IPS-18a (cell line): ENCODE results near the gene MLLT10.

Source experiments
- H3K27ac ChIP-seq: one replicate; pipeline ENCODE4 v1.5.1; 2013; ENCODE audit warnings: low read length
- H3K27me3 ChIP-seq: one replicate; pipeline ENCODE4 v1.6.1; 2013; ENCODE audit warnings: mild to moderate bottlenecking, low read length; ENCODE audit not compliant: control insufficient read depth, insufficient read depth
- H3K36me3 ChIP-seq: one replicate; pipeline ENCODE4 v1.6.1; 2013; ENCODE audit warnings: low read depth, low read length; ENCODE audit not compliant: control insufficient read depth
- H3K4me1 ChIP-seq: one replicate; pipeline ENCODE4 v1.6.1; 2013; ENCODE audit warnings: low read depth, low read length; ENCODE audit not compliant: control insufficient read depth
- H3K4me3 ChIP-seq: one replicate; pipeline ENCODE4 v1.5.1; 2013; ENCODE audit warnings: low read length
- H3K9ac ChIP-seq: one replicate; pipeline ENCODE4 v1.6.1; 2013; ENCODE audit warnings: mild to moderate bottlenecking, low read length, moderate library complexity
- H3K9me3 ChIP-seq: one replicate; pipeline ENCODE4 v1.6.1; 2013; ENCODE audit warnings: low read depth, low read length; ENCODE audit not compliant: control insufficient read depth

Gene MLLT10

DNA sequence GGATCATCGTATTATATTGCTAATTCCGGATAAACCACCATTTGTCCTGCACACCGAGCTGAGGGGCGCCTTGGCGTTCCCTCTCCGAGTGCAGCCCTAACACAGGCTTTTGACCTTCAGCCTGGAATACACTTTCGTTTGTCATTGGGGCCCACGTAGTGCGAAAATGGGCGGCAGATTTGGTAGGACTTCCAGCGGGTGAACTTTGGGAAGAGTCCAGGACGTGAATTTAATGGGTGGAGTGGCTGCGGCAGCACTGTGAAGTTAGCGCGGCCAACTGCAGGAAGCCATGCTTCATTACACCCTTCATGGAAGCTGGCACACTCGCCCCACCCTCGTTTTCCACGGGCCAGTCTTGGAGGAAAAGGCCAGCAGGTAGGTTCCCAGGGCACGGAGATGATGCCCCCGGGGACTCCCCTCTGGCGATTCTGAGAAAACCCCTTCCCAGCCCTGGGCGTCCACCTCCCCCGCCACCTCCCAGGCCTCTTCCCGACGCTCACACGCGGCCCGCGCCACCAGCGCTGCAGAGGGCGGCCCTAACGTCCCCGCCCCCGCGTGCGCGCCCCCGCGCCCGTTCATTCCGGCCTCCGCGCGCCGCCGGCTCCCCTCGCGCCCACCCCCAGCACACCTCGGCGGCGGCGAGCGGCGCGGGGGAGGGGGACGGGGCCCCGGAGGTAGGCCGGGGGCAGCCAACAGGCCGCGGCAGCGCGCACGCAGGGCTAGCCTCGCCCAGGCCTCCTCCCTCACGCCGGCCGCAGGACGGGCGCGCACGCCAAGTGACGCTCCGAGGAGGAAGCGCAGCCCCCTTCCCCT lies at the start of gene MLLT10:
MLLT10 (plus strand) TSS at position 766 of the 813 bp plus-strand sequence. CDS start 413 bp downstream, outside the sequence.
- Histone ChIP-seq H3K4me3 (peak within 1 kb of the TSS; percentile 80), H3K4me1 (peaks cover 40% of the 10 kb centered on the region), H3K9ac (peak within 1 kb of the TSS; percentile 78), H3K36me3 (peaks cover 4% of the 10 kb centered on the region), H3K27me3 (no peaks in the 10 kb centered on the region), H3K9me3 (no peaks in the 10 kb centered on the region), H3K27ac (peak within 1 kb of the TSS; percentile 92)

DNA sequence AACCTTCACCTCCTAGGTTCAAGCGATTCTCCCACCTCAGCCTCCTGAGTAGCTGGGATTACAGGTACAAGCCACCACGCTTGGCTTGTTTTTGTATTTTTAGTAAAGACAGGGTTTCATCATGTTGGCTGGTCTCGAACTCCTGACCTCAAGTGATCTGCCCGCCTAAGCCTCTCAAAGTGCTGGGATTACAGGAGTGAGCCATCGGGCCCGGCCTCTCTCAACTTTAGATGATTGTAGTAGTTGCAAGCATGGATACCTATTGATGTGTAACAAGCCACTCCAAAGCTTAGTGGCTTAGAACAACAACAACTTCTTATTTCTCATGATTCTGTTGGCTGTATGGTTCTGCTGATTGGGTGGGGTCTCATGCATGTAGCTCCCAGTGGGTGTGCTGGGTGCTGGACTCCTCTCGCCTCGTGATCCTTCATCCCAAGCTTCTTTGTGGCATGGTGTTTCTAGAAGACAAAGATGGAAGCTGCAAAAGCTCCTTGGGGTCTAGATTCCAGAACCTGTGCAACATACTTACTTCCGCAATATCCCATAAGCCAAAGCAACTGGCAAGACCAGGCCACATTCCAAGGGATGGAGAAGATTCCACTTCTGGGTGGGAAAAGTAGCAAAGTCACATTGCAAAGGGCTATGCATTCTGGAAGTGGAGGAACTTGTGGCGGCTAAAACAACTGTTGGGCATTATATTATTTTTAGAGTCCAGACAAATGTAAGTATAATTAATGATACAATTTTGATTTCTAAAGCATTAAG lies 46.4 kb upstream of the MLLT10 start:
- Histone ChIP-seq H3K9ac (no peak overlapping the region), H3K27me3 (no peaks in the 10 kb centered on the region), H3K4me3 (no peak overlapping the region), H3K27ac (no peak overlapping the region), H3K36me3 (no peaks in the 10 kb centered on the region), H3K9me3 (no peaks in the 10 kb centered on the region), H3K4me1 (no peaks in the 10 kb centered on the region)

DNA sequence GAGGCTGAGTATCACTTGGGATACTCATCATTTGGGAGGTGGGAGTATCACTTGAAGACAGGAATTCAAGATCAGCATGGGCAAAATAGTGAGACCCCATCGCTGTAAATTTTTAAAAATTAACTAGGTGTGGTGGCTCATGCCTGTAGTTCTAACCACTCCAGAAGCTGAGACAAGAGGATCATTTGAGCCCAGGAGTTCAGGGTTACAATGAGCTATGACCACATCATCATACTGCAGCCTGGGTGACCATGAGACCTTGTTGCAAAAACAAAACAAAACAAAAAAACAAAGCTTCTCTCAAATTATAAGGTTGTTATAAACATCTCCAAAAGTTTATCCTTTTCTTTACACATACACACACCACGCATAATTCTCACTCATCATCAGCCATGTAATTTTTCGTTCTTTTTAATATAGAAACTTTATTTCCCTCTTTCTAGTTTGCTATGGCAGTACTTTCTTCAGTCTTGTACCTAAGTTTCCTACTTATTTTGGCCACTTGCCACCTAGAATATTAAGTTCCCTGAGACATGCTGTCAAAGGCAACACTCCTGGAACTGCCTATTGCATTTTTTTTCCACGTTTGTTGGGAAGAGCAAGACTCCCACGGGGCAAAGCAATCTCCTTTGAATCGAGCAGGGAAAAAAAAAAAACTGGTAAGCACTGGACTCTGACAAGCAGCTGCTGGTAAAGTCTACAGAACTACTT lies 45.6 kb upstream of the MLLT10 start:
- H3K27me3 ChIP-seq = no peaks in the 10 kb centered on the region
- H3K9me3 ChIP-seq = no peaks in the 10 kb centered on the region
- no peak overlapping the region for H3K4me3 ChIP-seq
- H3K36me3 ChIP-seq = no peaks in the 10 kb centered on the region
- no peaks in the 10 kb centered on the region for H3K4me1 ChIP-seq
- H3K27ac ChIP-seq = no peak overlapping the region
- no peak overlapping the region for H3K9ac ChIP-seq

DNA sequence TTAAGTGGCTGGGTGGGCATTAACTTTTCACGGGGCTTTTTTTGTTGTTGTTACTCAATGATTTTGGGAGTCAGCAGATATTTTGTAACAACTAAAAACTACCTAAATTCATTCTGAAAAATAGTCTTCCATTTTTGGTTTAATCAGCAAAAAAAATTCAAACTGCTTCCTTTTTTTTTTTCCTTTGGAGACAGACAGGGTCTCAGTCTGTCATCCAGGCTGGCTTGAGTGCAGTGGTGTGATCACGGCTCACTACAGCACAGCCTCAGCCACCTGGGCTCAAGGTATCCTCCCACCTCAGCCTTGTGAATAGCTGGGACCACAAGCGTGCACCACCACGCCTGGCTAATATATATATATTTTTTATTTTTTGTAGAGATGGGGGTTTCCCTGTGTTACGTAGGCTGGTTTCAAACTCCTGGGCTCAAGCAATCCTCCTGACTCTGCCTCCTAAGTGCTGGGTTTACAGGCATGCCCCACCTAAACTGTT lies 45.0 kb upstream of the MLLT10 start:
- H3K4me3 ChIP-seq = no peak overlapping the region
- no peaks in the 10 kb centered on the region for H3K27me3 ChIP-seq
- no peak overlapping the region for H3K27ac ChIP-seq
- no peak overlapping the region for H3K9ac ChIP-seq
- no peaks in the 10 kb centered on the region for H3K4me1 ChIP-seq
- no peaks in the 10 kb centered on the region for H3K9me3 ChIP-seq
- H3K36me3 ChIP-seq = no peaks in the 10 kb centered on the region

DNA sequence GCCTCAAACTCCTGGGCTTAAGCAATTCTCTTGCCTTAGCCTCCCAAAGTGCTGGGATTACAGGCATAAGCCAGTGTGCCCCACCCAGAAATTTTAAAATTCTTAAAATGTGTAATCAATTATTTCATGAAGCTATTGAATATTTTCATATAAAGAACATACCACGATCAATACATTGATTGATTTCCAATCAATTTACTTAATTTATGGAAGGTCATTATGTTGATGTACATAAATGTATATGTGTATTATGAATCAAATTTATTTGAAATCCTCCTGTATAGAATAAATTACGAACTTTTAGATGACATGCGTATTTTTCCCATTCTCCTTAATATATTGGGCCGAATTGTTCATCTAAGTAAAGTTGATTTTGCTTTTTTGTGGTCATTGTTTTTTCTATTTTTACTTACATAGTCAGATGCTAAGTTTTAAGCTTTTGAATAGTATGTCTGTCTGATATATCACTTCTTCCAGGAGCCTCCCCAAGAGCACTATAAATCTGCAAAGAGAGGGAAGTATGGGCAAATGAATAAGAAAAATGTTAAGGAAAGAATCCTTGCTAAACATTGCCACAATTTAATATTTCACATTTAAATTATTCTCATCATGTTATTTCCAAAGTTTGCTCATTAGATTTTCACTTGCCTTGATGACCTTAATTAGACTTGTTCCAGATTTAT lies 43.9 kb upstream of the MLLT10 start:
- Histone ChIP-seq H3K36me3 (no peaks in the 10 kb centered on the region), H3K4me3 (no peak overlapping the region), H3K4me1 (no peaks in the 10 kb centered on the region), H3K27ac (no peak overlapping the region), H3K9ac (no peak overlapping the region), H3K27me3 (no peaks in the 10 kb centered on the region), H3K9me3 (no peaks in the 10 kb centered on the region)

DNA sequence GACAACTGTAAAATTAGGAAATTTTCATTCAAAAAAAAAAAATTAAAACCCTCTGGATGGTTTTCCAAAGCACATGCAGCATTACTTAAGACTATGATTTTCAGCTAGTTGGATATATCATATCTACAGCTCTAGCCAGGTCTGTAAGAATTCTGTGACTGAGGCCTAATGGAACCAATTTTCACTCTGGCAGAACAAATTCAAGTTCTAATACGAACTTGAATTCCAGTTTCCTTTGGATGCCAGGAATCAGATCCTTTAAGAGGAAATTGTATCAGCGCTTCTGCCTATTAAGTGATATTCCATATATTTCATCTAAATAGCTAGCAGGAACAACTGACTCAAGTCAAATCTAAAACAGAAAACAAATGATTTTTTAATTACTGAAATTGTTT lies 43.3 kb upstream of the MLLT10 start:
- Histone ChIP-seq H3K27ac (no peak overlapping the region), H3K36me3 (no peaks in the 10 kb centered on the region), H3K9me3 (no peaks in the 10 kb centered on the region), H3K4me1 (no peaks in the 10 kb centered on the region), H3K4me3 (no peak overlapping the region), H3K9ac (no peak overlapping the region), H3K27me3 (no peaks in the 10 kb centered on the region)

DNA sequence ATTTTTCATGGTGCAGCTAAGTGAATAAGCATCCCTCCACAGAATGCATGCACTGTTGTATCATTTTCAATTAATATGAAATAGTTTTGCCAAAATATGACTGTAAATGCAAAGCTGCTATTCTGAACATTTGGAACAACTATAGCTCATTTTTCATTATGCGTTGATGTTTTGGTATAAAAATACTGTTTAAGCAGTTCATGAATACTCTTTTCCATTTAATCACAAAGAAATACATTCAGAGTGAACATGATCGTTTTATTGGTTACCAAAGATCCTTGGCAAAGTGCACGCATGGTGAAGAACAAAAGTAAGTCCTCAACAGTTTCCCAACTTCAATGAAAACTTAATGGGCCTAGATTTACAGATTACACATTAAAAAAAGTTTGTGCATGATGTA lies 41.6 kb upstream of the MLLT10 start:
- Histone ChIP-seq H3K4me3 (no peak overlapping the region), H3K4me1 (peaks cover under 1% of the 10 kb centered on the region), H3K36me3 (no peaks in the 10 kb centered on the region), H3K9me3 (no peaks in the 10 kb centered on the region), H3K9ac (no peak overlapping the region), H3K27me3 (peaks cover 2% of the 10 kb centered on the region), H3K27ac (no peak overlapping the region)

DNA sequence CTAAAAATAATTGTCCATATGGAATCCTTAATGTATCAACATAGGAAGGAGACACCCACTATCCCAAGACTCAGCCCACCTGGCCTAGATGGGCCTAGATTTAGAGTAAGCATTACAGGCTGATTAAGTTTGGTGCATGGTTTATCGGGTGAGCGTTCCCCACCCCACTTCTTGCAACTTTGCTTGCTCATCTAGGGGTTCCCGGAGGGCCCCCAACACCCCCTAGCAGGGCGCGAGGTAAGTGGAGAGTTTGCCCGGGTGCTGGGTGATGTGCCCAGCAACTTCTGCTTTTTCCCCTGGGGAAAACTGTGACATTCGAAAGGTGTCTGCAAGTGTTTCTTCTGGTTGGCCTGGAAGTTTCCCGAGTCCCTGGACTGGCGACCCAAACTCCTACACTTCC lies 40.2 kb upstream of the MLLT10 start:
- H3K27me3 ChIP-seq = peaks cover 15% of the 10 kb centered on the region
- no peak overlapping the region for H3K9ac ChIP-seq
- H3K27ac ChIP-seq = no peak overlapping the region
- H3K36me3 ChIP-seq = no peaks in the 10 kb centered on the region
- peak overlapping the region; percentile 73 for H3K4me3 ChIP-seq
- no peaks in the 10 kb centered on the region for H3K9me3 ChIP-seq
- H3K4me1 ChIP-seq = peaks cover 15% of the 10 kb centered on the region

DNA sequence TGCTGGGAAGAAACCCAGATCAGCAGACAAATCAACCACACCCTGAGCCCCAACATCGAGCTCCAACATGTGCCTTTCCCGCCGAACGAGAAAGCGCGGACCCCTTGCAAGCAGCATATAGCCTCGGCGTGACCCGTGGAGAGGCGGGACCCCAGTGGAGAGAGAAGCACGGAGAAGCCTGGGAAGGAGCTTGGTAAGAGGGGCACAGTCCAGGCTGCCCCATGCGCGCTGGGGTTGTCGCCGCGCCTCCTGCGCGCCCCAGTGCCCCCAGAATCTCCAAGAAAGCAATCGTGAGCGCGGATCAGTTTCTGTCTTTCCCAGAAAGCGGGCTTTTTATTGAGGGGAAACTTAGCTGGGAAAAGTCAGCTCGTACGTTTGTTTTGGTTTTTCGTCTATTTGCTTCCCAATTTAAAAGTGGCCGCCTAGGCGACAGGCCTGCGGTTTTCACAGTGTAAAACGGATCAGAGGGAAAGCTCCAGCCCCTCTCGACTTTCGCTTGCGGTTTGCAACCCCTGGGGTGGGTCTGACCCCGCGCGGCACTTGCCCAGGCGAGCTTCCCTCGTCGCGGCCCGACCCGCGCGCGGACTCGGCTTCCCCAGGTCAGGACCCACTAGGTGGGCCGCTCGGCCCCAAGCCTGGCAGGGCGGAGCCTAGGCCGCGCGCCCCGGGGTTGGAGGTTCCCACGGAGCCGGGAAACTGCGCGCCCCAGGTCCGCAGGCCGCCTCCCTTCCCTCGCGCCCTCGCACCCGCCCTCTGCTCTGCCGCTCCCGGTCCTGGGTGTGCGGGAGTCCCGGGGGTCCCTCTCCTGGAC lies 39.6 kb upstream of the MLLT10 start:
- Histone ChIP-seq H3K9me3 (no peaks in the 10 kb centered on the region), H3K4me1 (peaks cover 21% of the 10 kb centered on the region), H3K36me3 (no peaks in the 10 kb centered on the region), H3K4me3 (peak overlapping the region; percentile 73), H3K9ac (peak overlapping the region; percentile 47), H3K27me3 (peaks cover 21% of the 10 kb centered on the region), H3K27ac (no peak overlapping the region)

DNA sequence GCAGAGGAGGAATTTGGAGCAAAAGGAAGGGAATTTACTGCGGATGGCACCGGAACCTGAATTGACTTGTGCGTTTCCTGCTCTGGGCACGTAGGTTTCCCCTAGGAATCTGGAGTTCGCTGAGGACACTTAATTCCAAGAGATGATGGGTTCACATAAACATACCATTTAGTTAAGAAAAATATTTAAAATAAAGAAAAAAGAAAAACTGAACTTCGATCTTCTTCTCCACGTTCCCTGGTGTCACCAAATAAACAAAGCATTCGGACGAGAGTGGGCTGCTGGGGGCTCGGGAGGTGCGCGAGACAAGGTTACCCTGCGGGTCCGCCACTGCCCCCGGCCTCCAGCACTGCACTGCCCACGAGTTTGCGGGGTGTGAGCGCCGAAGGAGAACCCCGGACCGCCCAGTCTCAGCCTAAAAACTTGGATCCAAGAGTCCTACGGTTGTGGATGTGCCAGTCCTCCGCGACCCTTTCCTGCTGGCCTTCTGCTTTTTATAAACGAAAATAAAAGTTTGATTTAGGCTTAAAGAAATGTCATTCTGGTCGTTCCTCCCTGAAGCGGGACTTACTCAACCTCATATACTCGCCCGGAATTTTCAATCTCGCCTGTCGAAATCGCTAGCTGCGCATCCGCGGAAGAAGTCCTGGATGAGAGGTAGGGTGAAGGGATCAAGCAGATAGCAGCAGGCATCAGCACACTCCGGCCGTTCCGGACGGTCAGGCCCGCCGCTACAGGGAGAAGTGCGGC lies 38.9 kb upstream of the MLLT10 start:
- Histone ChIP-seq H3K4me3 (peak overlapping the region; percentile 73), H3K4me1 (peaks cover 22% of the 10 kb centered on the region), H3K36me3 (no peaks in the 10 kb centered on the region), H3K27me3 (peaks cover 29% of the 10 kb centered on the region), H3K9me3 (no peaks in the 10 kb centered on the region), H3K27ac (no peak overlapping the region), H3K9ac (peak overlapping the region; percentile 47)
